Endothelial cell of umbilical vein (primary cell): ENCODE measurements around the gene TNRC6B. TPM values are rescaled to one million over a fixed set of nuclear protein-coding genes. Genes with fewer than 3 reads are reported as not detected.

Source experiments
- BruUV-seq: library from RNA; stranded (reverse); fragments of 400-500 nt; replicated peaks from 2 replicates; lab custom pipeline; 2021; lab: Mats Ljungman, UMichigan
- CTCF ChIA-PET: fragments of 300-600, 350-600 bp; sonication (Branson Sonifier 250); formaldehyde crosslinking; loops from one replicate; lab custom pipeline; 2021; ENCODE audit warnings: antibody characterized with exemption, inconsistent platforms; lab: Charles Lee
- POLR2A ChIA-PET: fragments of 300-600, 350-600 bp; sonication (Branson Sonifier 250); formaldehyde crosslinking; loops from one replicate; lab custom pipeline; 2021; ENCODE audit warnings: antibody characterized with exemption, inconsistent platforms; lab: Charles Lee
- DNase-seq: peaks from one replicate; pipeline ENCODE4 v3.0.0-alpha.2; 2011; ENCODE audit warnings: low read depth, low spot score
- FAIRE-seq: peaks from 2 replicates; lab custom pipeline; 2011; peaks lifted over from hg19 to GRCh38; lab: Jason Lieb, UNC
- H2AFZ ChIP-seq: 2 replicates; pipeline ENCODE4 v1.6.0; 2012; ENCODE audit warnings: low read depth, low read length, control low read depth, inconsistent platforms
- H3K27ac ChIP-seq: 2 replicates; pipeline ENCODE4 v1.5.1; 2011; ENCODE audit warnings: low read depth, mild to moderate bottlenecking, control low read depth, low read length, moderate library complexity; ENCODE audit not compliant: insufficient read depth
- H3K27me3 ChIP-seq, 2 experiments: 2 replicates each; pipeline versions ENCODE4 v1.6.0 to v1.6.1; 2011; ENCODE audit warnings: low read length in 2 of 2, mixed read lengths in 1 of 2; ENCODE audit not compliant: control insufficient read depth in 2 of 2, insufficient read depth in 2 of 2
- H3K36me3 ChIP-seq, 2 experiments: 2 replicates in 1 of 2; 3 replicates in 1 of 2; pipeline ENCODE4 v1.5.1; 2011; ENCODE audit warnings: low read length in 2 of 2, mild to moderate bottlenecking in 1 of 2, moderate library complexity in 1 of 2; ENCODE audit not compliant: control insufficient read depth in 2 of 2, insufficient read depth in 2 of 2; ENCODE audit errors: extremely low read depth in 1 of 2
- H3K4me1 ChIP-seq: 3 replicates; pipeline ENCODE4 v1.5.1; 2011; ENCODE audit warnings: mild to moderate bottlenecking, low read length; ENCODE audit not compliant: control insufficient read depth, insufficient read depth; ENCODE audit errors: extremely low read depth
- H3K4me2 ChIP-seq: 2 replicates; pipeline ENCODE4 v1.6.1; 2011; ENCODE audit warnings: low read length, control low read depth, mixed read lengths; ENCODE audit not compliant: insufficient read depth
- H3K4me3 ChIP-seq, 3 experiments: fragments of 200-600 bp in 1 of 3; sonication (generic), shearing (Covaris generic) in 1 of 3; replicated peaks in 1 of 3; 2 replicates each; pipeline ENCODE4 v1.5.1; 2011 to 2016; ENCODE audit warnings: control low read depth in 3 of 3, low read length in 3 of 3, mild to moderate bottlenecking in 2 of 3, inconsistent platforms in 1 of 3, low read depth in 1 of 3, moderate library complexity in 1 of 3; ENCODE audit not compliant: insufficient read depth in 1 of 3
- H3K79me2 ChIP-seq: 2 replicates; pipeline ENCODE4 v1.6.0; 2012; ENCODE audit warnings: low read length, inconsistent platforms; ENCODE audit not compliant: control insufficient read depth, insufficient read depth
- H3K9ac ChIP-seq: replicated peaks from 2 replicates; pipeline ENCODE3; 2011; ENCODE audit warnings: low read length, control low read depth; ENCODE audit not compliant: insufficient read depth; ENCODE audit errors: extremely low read depth
- H3K9me1 ChIP-seq: replicated peaks from 3 replicates; pipeline ENCODE4 v1.6.0; 2011; ENCODE audit warnings: mild to moderate bottlenecking, low read length; ENCODE audit not compliant: control insufficient read depth, insufficient read depth; ENCODE audit errors: extremely low read depth
- H3K9me3 ChIP-seq: replicated peaks from 2 replicates; pipeline ENCODE4 v1.5.1; 2012; ENCODE audit warnings: low read length, inconsistent platforms; ENCODE audit not compliant: control insufficient read depth, insufficient read depth
- H4K20me1 ChIP-seq: replicated peaks from 2 replicates; pipeline ENCODE3; 2011; ENCODE audit warnings: mild to moderate bottlenecking, low read length; ENCODE audit not compliant: control insufficient read depth, insufficient read depth; ENCODE audit errors: extremely low read depth
- CTCF ChIP-seq, 2 donors: IDR thresholded peaks; 1 replicate in 1 of 2; 2 replicates in 1 of 2; pipeline ENCODE4 v1.5.1; 2011; ENCODE audit warnings: low read length in 2 of 2, mild to moderate bottlenecking in 2 of 2, moderate library complexity in 2 of 2, control low read depth in 1 of 2, inconsistent platforms in 1 of 2, low read depth in 1 of 2; ENCODE audit not compliant: insufficient read depth in 1 of 2; ENCODE audit errors: extremely low read depth in 1 of 2
- EZH2 ChIP-seq: IDR thresholded peaks from 2 replicates; pipeline ENCODE4 v1.6.1; 2012; ENCODE audit warnings: borderline replicate concordance, low read depth, mild to moderate bottlenecking, moderate library complexity, low read length, inconsistent platforms; ENCODE audit not compliant: severe bottlenecking
- FOS ChIP-seq: IDR thresholded peaks from 2 replicates; pipeline ENCODE4 v1.6.1; 2011; ENCODE audit warnings: mild to moderate bottlenecking, low read length, moderate library complexity, borderline replicate concordance; ENCODE audit not compliant: insufficient read depth
- GATA2 ChIP-seq: IDR thresholded peaks from 2 replicates; pipeline ENCODE4 v1.7.0; 2011; ENCODE audit warnings: low read depth, mild to moderate bottlenecking, moderate library complexity, mixed read lengths, low read length; ENCODE audit not compliant: insufficient read length, insufficient read depth
- JUN ChIP-seq: IDR thresholded peaks from 2 replicates; pipeline ENCODE4 v1.6.1; 2011; ENCODE audit warnings: borderline replicate concordance, low read depth; ENCODE audit not compliant: insufficient read length, insufficient read depth
- MAX ChIP-seq: IDR thresholded peaks from 2 replicates; pipeline ENCODE4 v1.6.1; 2011; ENCODE audit not compliant: insufficient read depth, insufficient read length
- MYC ChIP-seq: IDR thresholded peaks from one replicate; pipeline ENCODE4 v1.6.1; 2011; ENCODE audit warnings: mild to moderate bottlenecking, low read depth, low read length
- POLR2A ChIP-seq: IDR thresholded peaks from 2 replicates; pipeline ENCODE4 v1.6.1; 2012; ENCODE audit warnings: low read depth, mild to moderate bottlenecking, control low read depth, low read length
- POLR2AphosphoS5 ChIP-seq: IDR thresholded peaks from 2 replicates; pipeline ENCODE4 v1.6.1; 2012; ENCODE audit warnings: low read depth, mild to moderate bottlenecking, control low read depth, low read length, moderate library complexity; ENCODE audit not compliant: insufficient read depth
- dilution Hi-C: fragments of 300-500 bp; cut with MboI; formaldehyde crosslinking; loops from one replicate; pipeline ENCODE4 v1.15.0; 2019; ENCODE audit warnings: low sequenced_read_pairs; ENCODE audit not compliant: extremely low pct_ligation_motif_present
- intact Hi-C: fragments of 100-400 bp; cut with micrococcal nuclease; formaldehyde crosslinking; loops from one replicate; pipeline ENCODE4 v1.10.0; 2022
- polyA plus RNA-seq, 4 experiments: library from polyadenylated mRNA; depleted of rRNA in 3 of 4; stranded (reverse) in 3 of 4; unstranded in 1 of 4; fragments of >200 nt; gene quantifications; 2 replicates each; pipeline versions ENCODE4 v1.2.1 to v1.2.3, GENCODE V29; 2011 to 2012; ENCODE audit warnings: missing spikeins in 1 of 4
- total RNA-seq: library from RNA; stranded (reverse); gene quantifications from 2 replicates; pipeline ENCODE4 v1.2.3, GENCODE V29; 2021

TNRC6B gene
- total and polyA plus RNA-seq, 2 donors (not counting 3 experiments of a cell fraction or from before 2014, with no cell fraction given), result 10.6 to 37.2 TPM

GRCh38 chr22:40211476-40212054, 33.8 kb downstream of the TNRC6B start:
- no peaks in the 10 kb centered on the region for H4K20me1 ChIP-seq
- H3K9me1 ChIP-seq, result no peaks in the 10 kb centered on the region
- peaks cover 22% of the 10 kb centered on the region for H3K79me2 ChIP-seq
- ChIA-PET CTCF (no interaction called here), POLR2A (no interaction called here)
- no peak overlapping the region for H3K4me3 ChIP-seq
- H3K9me3 ChIP-seq, result no peaks in the 10 kb centered on the region
- no peaks in the 10 kb centered on the region for H3K36me3 ChIP-seq
- peaks cover 24% of the 10 kb centered on the region for H3K4me1 ChIP-seq
- intact Hi-C loops, result loop anchor here (5.0 kb wide), 2 partner anchors 66 to 136 kb away; partner anchors contain the start of gene ADSL
- no peak for DNase-seq
- H3K4me2 ChIP-seq, result no peak overlapping the region
- TF ChIP-seq CTCF (IDR thresholded peaks at IDR 0.05; ENCODE audit: extremely low read depth in 1 of 2, insufficient read depth in 1 of 2, low read depth in 1 of 2, low read length in 2 of 2), result no peak
- TF ChIP-seq POLR2A, result no peak
- no peak for TF ChIP-seq EZH2
- no peak for TF ChIP-seq MAX
- TF ChIP-seq POLR2AphosphoS5, result no peak
- no peak for TF ChIP-seq JUN
- no peak for TF ChIP-seq FOS
- no peak for TF ChIP-seq MYC
- TF ChIP-seq GATA2, result no peak
- no peak overlapping the region for H2AFZ ChIP-seq
- no peaks in the 10 kb centered on the region for H3K27me3 ChIP-seq
- no TSS peak for BruUV-seq
- H3K9ac ChIP-seq, result no peak overlapping the region
- no peak overlapping the region for H3K27ac ChIP-seq
- dilution Hi-C loops, result no loop called here
- no peak for FAIRE-seq
